Measurements from ENCODE around the gene OR2Y1.
"Not testable (repeated sequence)": the region's sequence is repeated elsewhere in the genome, so short reads cannot be mapped to it uniquely, and the experiment has no call there.

The OR2Y1 gene

DNA sequence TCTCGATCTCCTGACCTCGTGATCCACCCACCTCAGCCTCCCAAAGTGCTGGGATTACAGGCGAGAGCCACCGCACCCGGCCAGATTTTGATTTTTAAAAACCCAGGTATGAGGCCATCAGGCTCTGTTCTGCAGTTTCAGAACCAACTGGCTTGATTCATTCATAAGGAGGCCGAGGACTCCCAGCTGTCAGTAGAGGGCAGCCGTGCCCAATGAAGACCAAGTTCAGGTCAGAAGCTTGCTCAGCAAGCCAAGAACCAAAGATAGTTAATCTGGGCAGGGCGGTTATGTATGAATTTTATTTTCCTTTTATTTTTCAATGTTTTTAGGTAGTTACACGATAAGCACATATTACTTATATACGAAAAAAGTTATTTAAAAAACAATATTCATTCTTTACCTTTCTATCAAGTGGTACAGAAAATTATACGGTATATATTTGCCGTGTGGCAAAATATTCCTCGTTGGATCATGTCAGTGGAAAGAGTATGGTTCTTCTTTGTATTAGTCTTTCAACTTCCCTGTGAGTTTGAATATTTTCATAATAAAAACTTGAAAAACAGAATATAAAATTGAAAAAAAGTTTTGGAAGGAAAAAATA lies 44.7 kb upstream of the OR2Y1 start:
- TF ChIP-seq, protein P1, sequence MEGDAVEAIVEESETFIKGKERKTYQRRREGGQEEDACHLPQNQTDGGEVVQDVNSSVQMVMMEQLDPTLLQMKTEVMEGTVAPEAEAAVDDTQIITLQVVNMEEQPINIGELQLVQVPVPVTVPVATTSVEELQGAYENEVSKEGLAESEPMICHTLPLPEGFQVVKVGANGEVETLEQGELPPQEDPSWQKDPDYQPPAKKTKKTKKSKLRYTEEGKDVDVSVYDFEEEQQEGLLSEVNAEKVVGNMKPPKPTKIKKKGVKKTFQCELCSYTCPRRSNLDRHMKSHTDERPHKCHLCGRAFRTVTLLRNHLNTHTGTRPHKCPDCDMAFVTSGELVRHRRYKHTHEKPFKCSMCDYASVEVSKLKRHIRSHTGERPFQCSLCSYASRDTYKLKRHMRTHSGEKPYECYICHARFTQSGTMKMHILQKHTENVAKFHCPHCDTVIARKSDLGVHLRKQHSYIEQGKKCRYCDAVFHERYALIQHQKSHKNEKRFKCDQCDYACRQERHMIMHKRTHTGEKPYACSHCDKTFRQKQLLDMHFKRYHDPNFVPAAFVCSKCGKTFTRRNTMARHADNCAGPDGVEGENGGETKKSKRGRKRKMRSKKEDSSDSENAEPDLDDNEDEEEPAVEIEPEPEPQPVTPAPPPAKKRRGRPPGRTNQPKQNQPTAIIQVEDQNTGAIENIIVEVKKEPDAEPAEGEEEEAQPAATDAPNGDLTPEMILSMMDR (conservative IDR thresholded peaks at IDR 0.05; ENCODE audit: control insufficient read depth, insufficient read depth, low read depth, low read length) = peak; percentile 90
- H3K4me3 ChIP-seq (ENCODE audit: control insufficient read depth, low read depth, low read length) = no peak overlapping the region
- peak; percentile 89 for DNase-seq (ENCODE audit: low read depth)

DNA sequence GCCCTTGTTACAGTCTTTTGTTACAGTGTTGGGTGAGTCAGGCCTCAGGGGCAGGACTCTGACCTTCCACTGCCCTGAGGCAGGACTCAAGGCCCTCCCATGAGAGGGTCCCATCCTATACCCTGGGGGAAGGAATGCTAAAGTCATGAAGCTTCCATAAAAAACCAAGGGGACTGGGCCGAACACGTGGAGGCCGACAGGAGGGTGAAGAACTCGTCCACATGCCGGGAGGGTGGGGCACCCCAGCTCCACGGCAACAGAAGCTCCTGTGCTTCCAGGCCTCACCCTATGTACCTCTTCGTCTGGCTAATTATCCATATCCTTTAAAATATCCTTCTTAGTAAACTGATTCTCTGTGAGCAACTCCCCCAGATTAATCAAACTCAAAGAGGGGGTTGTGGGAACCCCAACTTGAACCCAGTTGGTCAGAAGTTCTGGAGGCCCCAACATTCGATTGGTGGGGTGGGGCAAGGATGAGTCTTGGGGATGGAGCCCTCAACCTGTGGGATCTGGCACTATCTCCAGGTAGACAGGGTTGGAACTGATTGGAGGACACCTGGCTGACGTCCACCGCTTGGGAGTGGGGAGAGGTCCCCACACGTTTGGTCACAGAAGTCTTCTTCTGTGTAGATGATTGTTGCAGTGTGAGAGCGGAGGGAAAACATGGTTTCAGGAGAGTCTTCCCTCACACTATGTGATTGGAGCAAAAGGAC lies 43.6 kb upstream of the OR2Y1 start:
- TF ChIP-seq, protein P1 (conservative IDR thresholded peaks at IDR 0.05; ENCODE audit: control insufficient read depth, insufficient read depth, low read depth, low read length) = no peak
- H3K4me3 ChIP-seq (ENCODE audit: control insufficient read depth, low read depth, low read length) = no peak overlapping the region
- no peak for DNase-seq (ENCODE audit: low read depth)

DNA sequence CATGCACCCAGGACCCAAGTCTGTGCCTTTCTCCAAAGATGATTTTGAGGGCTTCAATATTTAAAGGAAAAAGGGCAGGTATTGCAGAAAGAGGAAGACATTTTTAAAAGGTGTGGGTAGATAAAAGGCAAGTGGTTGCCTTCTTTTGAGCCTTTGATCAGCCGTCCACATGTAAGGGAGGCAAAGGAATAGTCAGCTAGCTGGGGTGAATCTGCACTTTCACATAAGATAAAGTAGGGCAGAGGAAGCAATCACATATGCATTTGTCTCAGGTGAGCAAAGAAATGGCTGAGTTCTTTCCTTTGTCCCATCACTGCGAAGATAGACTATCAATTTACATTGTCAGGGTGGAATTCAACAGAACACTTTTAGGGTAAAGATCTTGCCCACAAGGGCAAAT lies 42.9 kb upstream of the OR2Y1 start:
- no peak for DNase-seq (ENCODE audit: low read depth)
- TF ChIP-seq, protein P1 (conservative IDR thresholded peaks at IDR 0.05; ENCODE audit: control insufficient read depth, insufficient read depth, low read depth, low read length) = no peak
- H3K4me3 ChIP-seq (ENCODE audit: control insufficient read depth, low read depth, low read length) = no peak overlapping the region

DNA sequence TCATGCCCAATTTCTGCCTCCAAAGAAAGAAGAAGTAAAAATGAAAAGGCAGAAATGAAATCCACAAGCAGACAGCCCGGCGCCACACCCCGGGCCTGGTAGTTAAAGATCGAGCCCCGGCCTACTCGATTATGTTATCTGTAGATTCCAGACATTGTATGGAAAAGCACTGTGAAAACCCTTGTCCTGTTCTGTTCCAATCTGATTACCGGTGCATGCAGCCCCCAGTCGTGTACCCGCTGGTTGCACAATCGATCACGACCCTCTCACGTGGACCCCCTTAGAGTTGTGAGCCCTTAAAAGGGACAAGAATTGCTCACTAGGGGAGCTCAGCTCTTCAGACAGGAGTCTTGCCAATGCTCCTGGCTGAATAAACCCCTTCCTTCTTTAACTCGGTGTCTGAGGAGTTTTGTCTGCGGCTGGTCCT lies 42.1 kb upstream of the OR2Y1 start:
- H3K4me3 ChIP-seq (ENCODE audit: control insufficient read depth, low read depth, low read length); DNase-seq (ENCODE audit: low read depth): not testable (repeated sequence)

DNA sequence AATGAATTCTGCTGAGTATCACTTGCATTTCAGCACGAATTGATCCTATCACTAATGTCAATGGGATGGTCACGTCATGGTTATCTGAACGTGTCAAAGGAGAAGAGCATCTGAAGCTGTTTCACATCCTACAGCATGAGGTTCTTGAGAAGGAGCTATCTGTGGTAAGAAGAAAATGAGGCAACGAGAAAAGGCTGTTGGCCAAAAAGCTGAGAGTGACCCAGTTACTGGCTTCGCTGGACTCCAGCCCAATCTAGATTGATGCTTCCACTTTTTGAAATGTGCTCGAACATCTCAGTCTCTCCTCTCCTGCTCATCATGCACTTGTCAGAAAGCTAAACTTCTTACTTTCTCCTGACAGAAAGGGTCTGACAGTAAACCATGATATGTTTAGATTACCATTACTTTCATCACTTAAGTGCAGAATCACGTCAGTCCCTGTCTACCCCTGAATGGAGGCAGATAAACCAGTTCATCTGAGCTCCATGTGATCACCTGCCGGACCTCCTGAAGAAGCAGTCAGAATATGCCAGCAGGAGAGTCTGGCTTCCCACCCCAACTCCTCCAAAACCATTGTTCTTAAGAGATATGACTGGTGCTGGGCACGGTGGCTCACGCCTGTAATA lies 40.2 kb upstream of the OR2Y1 start:
- TF ChIP-seq, protein P1 (conservative IDR thresholded peaks at IDR 0.05; ENCODE audit: control insufficient read depth, insufficient read depth, low read depth, low read length) = no peak
- no peak for DNase-seq (ENCODE audit: low read depth)
- H3K4me3 ChIP-seq (ENCODE audit: control insufficient read depth, low read depth, low read length) = no peak overlapping the region

DNA sequence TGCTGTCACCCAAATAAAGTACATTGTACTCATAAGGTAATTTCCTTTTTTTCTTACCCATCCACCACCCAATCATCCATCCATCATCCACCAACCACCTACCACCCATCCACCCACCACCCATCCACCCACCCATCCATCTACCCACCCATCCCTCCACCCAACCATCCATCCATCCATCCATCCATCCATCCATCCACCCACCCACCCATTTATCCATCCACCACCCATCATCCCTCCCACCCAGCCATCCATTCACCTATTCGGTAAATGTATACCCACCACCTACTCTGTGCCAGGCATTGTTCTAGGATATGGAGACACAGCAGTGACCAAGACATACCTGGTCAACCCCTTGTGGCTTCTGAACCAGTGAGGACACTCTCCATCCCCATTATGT lies 37.6 kb upstream of the OR2Y1 start:
- H3K4me3 ChIP-seq (ENCODE audit: control insufficient read depth, low read depth, low read length) = no peak overlapping the region
- DNase-seq (ENCODE audit: low read depth) = no peak
- TF ChIP-seq, protein P1 (conservative IDR thresholded peaks at IDR 0.05; ENCODE audit: control insufficient read depth, insufficient read depth, low read depth, low read length) = no peak

DNA sequence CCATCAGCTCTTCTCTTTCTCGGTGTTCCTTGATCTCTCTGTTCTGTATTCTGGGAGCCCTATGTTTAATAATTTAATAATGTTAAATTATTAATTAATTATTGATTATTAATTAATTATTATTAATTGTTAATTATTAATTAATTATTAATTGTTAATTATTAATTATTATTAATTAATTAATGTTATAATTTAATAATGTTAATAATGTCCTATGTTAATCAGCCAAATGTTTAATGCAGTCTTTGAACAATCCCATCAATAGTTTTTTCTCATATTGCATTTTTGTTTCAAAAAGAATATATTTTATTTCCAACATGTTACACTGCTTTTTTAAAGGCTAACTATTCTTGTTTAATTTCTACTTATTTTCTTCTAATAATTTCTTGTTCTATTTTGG lies 36.5 kb upstream of the OR2Y1 start:
- TF ChIP-seq, protein P1 (conservative IDR thresholded peaks at IDR 0.05; ENCODE audit: control insufficient read depth, insufficient read depth, low read depth, low read length) = no peak
- H3K4me3 ChIP-seq (ENCODE audit: control insufficient read depth, low read depth, low read length) = no peak overlapping the region
- no peak for DNase-seq (ENCODE audit: low read depth)
